GM12875 (cell line): ENCODE results near the gene CXorf38.

Source experiments
- H3K4me3 ChIP-seq: one replicate; pipeline ENCODE4 v1.5.1; 2011; ENCODE audit warnings: low read depth, low read length, control low read depth
- TF ChIP-seq, protein P1 (sequence below): IDR thresholded peaks from 2 replicates; pipeline ENCODE4 v1.5.1; 2011; ENCODE audit warnings: low read depth, mild to moderate bottlenecking, control low read depth, inconsistent platforms, low read length, moderate library complexity, borderline replicate concordance; ENCODE audit not compliant: insufficient read depth

The CXorf38 gene

DNA sequence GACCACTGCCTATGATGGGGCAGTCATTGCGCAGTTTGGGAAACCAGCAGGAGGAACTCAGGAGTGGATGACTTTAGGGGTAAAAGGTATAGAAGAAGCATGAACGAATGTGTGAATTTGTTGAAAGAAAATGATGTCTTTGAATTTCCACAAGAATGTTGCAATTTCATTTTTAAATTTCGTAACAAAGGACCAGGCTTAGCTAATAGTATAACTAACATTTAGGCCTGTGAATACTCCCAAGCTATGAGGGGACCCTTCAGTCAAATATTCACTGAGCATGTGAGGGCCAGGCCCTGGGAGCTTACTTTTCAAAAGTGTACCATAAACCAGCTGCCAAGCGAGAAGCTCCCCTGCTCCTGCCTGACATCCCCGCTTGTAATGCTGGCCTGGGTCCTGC is 18.9 kb downstream of the CXorf38 start:
- H3K4me3 ChIP-seq = no peak overlapping the region
- TF ChIP-seq, protein P1, sequence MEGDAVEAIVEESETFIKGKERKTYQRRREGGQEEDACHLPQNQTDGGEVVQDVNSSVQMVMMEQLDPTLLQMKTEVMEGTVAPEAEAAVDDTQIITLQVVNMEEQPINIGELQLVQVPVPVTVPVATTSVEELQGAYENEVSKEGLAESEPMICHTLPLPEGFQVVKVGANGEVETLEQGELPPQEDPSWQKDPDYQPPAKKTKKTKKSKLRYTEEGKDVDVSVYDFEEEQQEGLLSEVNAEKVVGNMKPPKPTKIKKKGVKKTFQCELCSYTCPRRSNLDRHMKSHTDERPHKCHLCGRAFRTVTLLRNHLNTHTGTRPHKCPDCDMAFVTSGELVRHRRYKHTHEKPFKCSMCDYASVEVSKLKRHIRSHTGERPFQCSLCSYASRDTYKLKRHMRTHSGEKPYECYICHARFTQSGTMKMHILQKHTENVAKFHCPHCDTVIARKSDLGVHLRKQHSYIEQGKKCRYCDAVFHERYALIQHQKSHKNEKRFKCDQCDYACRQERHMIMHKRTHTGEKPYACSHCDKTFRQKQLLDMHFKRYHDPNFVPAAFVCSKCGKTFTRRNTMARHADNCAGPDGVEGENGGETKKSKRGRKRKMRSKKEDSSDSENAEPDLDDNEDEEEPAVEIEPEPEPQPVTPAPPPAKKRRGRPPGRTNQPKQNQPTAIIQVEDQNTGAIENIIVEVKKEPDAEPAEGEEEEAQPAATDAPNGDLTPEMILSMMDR = no peak

DNA sequence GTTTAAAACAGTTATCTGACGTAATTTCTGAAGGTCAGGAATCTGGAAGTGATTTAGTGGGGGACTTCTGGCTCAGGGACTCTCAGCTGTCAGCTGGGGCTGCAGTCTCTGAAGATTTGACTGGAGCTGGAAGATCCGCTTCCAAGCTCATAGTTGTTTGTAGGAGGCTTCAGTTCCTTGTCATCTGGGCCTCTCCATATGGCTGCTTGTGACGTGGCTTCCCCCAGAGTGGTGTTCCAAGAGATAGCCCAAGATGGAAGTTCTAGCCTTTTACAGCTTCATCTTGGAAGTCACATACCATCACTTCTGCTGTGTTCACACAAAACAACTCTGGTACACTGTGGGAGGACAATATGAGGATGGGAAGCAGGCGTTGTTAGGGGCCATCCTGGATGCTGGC is 22.1 kb downstream of the CXorf38 start:
- TF ChIP-seq, protein P1 = no peak
- H3K4me3 ChIP-seq = no peak overlapping the region

DNA sequence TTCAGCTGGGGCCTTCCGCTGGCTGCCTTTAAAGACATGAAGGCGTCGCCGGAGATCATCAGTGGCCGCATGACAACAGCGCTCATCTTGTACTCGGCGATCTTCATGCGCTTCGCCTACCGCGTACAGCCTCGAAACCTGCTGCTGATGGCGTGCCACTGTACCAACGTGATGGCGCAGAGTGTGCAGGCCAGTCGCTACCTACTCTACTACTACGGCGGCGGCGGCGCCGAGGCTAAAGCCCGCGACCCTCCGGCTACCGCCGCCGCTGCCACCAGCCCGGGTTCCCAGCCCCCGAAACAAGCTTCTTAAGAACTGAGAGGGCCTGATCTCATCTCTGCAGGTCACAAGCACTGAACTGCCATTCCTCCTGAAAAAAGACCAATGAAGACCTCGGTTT is 23.7 kb downstream of the CXorf38 start:
- TF ChIP-seq, protein P1 = no peak
- no peak overlapping the region for H3K4me3 ChIP-seq

DNA sequence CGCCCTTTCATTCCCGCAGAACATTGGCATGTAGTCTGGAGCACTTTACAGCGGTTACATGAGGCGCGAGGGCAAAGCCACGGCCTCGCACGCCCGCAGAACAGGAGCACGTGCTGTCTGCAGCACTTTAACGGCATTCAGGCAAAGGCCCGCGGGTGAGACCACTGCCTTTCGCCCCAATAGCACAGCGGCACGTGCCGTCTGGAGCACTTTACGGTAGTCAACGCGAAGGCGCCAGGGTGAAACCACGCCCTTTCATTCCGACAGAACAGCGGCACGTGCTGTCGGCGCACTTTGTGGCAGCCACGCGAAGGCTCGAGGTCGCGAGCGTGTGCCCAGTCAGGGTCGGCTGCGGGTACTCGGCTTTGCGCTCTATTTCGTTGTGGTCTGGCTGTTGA is 24.2 kb downstream of the CXorf38 start, which contains the start of gene MPC1L:
Gene MPC1L (plus strand): TSS at position 290 of the 398 bp plus-strand sequence. CDS start 138 bp downstream, outside the sequence.
- TF ChIP-seq, protein P1 = no peak
- no peak within 1 kb of the TSS for H3K4me3 ChIP-seq

- TF ChIP-seq, protein P1 = no peak
- no peak overlapping the region for H3K4me3 ChIP-seq
Measured at GRCh38 chrX:40622479-40623138, 24.8 kb downstream of the CXorf38 start.

DNA sequence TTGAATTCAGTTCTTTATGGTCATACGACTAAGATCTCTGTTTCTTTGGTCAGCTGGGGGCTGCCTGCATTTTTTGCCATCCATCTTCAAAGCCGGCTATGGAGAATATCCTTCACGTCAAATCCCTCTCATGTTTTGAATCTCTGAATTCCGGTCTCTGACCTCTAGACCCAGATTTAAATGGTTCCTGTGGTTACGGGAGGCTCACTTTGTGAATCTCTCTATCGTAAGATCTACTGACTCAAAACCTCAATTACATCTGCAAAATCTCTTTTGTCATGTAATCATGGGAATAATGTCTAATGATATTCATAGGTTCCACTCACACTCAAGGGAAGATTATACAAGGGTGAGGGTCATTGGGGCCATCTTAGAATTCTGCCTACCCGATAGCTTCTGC is 29.8 kb downstream of the CXorf38 start:
- H3K4me3 ChIP-seq = no peak overlapping the region
- TF ChIP-seq, protein P1 = no peak

GRCh38 chrX:40615976-40616375 is 31.4 kb downstream of the CXorf38 start:
- TF ChIP-seq, protein P1 = no peak
- H3K4me3 ChIP-seq = no peak overlapping the region
